ENCODE measurements around the gene CFAP157. TPM values are rescaled to one million over a fixed set of nuclear protein-coding genes. Genes with fewer than 3 reads are reported as not detected.

The CFAP157 gene
- total and polyA plus RNA-seq, 2 donors (not counting 3 experiments of a cell fraction or from before 2014, with no cell fraction given), result 0.03 TPM; not detected in 1

- POLR2A ChIA-PET, result no interaction called here
Measured at GRCh38 chr9:127693143-127693542, 13.6 kb upstream of the CFAP157 start.

More at GRCh38 chr9:127693143-127693542, 13.6 kb upstream of the CFAP157 start:
- no peak for DNase-seq (ENCODE audit: low read depth, low spot score)
- Histone ChIP-seq H3K4me1 (ENCODE audit: control insufficient read depth, extremely low read depth, insufficient read depth, low read length) (no peaks in the 10 kb centered on the region), H3K36me3 (ENCODE audit: control insufficient read depth in 2 of 2, extremely low read depth in 1 of 2, insufficient read depth in 2 of 2, low read length in 2 of 2) (peaks cover 0 to 11% of the 10 kb centered on the region in 2 experiments), H3K27ac (ENCODE audit: insufficient read depth, low read depth, low read length) (no peak overlapping the region), H3K27me3 (ENCODE audit: control insufficient read depth in 2 of 2, insufficient read depth in 2 of 2, low read length in 2 of 2) (no peaks in the 10 kb centered on the region), H3K4me3 (replicated peaks in 1 of 3; ENCODE audit: insufficient read depth in 1 of 3, low read depth in 1 of 3, low read length in 3 of 3) (no peak overlapping the region), H3K9me3 (replicated peaks; ENCODE audit: control insufficient read depth, insufficient read depth, low read length) (no peaks in the 10 kb centered on the region), H4K20me1 (replicated peaks; ENCODE audit: control insufficient read depth, extremely low read depth, insufficient read depth, low read length) (no peaks in the 10 kb centered on the region), H3K9ac (replicated peaks; ENCODE audit: extremely low read depth, insufficient read depth, low read length) (no peak overlapping the region), H2AFZ (ENCODE audit: low read depth, low read length) (no peak overlapping the region), H3K9me1 (replicated peaks; ENCODE audit: control insufficient read depth, extremely low read depth, insufficient read depth, low read length) (no peaks in the 10 kb centered on the region), H3K4me2 (ENCODE audit: insufficient read depth, low read length) (no peak overlapping the region), H3K79me2 (ENCODE audit: control insufficient read depth, insufficient read depth, low read length) (no peaks in the 10 kb centered on the region)
- no TSS peak for BruUV-seq (replicated peaks)
- TF ChIP-seq POLR2A (IDR thresholded peaks at IDR 0.05; ENCODE audit: low read depth, low read length), result no peak
- TF ChIP-seq POLR2AphosphoS5 (IDR thresholded peaks at IDR 0.05; ENCODE audit: insufficient read depth, low read depth, low read length), result no peak
- TF ChIP-seq JUN (IDR thresholded peaks at IDR 0.05; ENCODE audit: borderline replicate concordance, insufficient read depth, insufficient read length, low read depth), result no peak
- TF ChIP-seq CTCF (IDR thresholded peaks at IDR 0.05; ENCODE audit: extremely low read depth in 1 of 2, insufficient read depth in 1 of 2, low read depth in 1 of 2, low read length in 2 of 2), result no peak
- no peak for TF ChIP-seq EZH2 (IDR thresholded peaks at IDR 0.05; ENCODE audit: borderline replicate concordance, low read depth, low read length, severe bottlenecking)
- no peak for TF ChIP-seq MAX (IDR thresholded peaks at IDR 0.05; ENCODE audit: insufficient read depth, insufficient read length)
- no peak for TF ChIP-seq GATA2 (IDR thresholded peaks at IDR 0.05; ENCODE audit: insufficient read depth, insufficient read length, low read depth, low read length)
- no peak for TF ChIP-seq FOS (IDR thresholded peaks at IDR 0.05; ENCODE audit: borderline replicate concordance, insufficient read depth, low read length)
- TF ChIP-seq MYC (IDR thresholded peaks at IDR 0.05; ENCODE audit: low read depth, low read length), result no peak
- dilution Hi-C loops (cut with MboI; ENCODE audit: extremely low pct_ligation_motif_present, low sequenced_read_pairs), result no loop called here
- CTCF ChIA-PET, result interaction anchor here (1.5 kb wide), 1 partner anchor 41 kb away, joined by 3 read pairs; no protein-coding TSS in a partner anchor
- FAIRE-seq, result no peak
- intact Hi-C loops (cut with micrococcal nuclease), result no loop called here

All from endothelial cell of umbilical vein (primary cell).